HEK293 (cell line): Measurements from ENCODE around the gene ASPHD1.

Experiments used
- CTCF ChIP-seq: fragments of 450-650 bp; formaldehyde crosslinking; IDR thresholded peaks from 2 replicates; pipeline ENCODE4 v1.5.1; 2016; ENCODE audit warnings: missing biosample characterization, missing genetic modification characterization
- ZNF10 ChIP-seq: fragments of 450-650 bp; formaldehyde crosslinking; IDR thresholded peaks from 2 replicates; pipeline ENCODE4 v1.5.1; 2017; ENCODE audit warnings: missing biosample characterization, missing genetic modification characterization
- ZNF239 ChIP-seq: fragments of 450-650 bp; formaldehyde crosslinking; IDR thresholded peaks from 2 replicates; pipeline ENCODE4 v1.5.1; 2016; ENCODE audit warnings: missing biosample characterization, missing genetic modification characterization
- ZNF335 ChIP-seq: fragments of 450-650 bp; formaldehyde crosslinking; conservative IDR thresholded peaks from 2 replicates; pipeline ENCODE4 v1.5.1; 2016; ENCODE audit warnings: missing biosample characterization, missing genetic modification characterization
- ZNF416 ChIP-seq: fragments of 450-650 bp; formaldehyde crosslinking; IDR thresholded peaks from 2 replicates; pipeline ENCODE4 v1.5.1; 2016; ENCODE audit warnings: missing biosample characterization, missing genetic modification characterization
- ZNF629 ChIP-seq: fragments of 450-650 bp; formaldehyde crosslinking; IDR thresholded peaks from 2 replicates; pipeline ENCODE4 v1.5.1; 2017; ENCODE audit warnings: missing biosample characterization, missing genetic modification characterization
- ZNF707 ChIP-seq: fragments of 450-650 bp; formaldehyde crosslinking; IDR thresholded peaks from 2 replicates; pipeline ENCODE4 v1.5.1; 2016; ENCODE audit warnings: missing biosample characterization, missing genetic modification characterization
- TF ChIP-seq, protein P1 (sequence below): fragments of 450-650 bp; formaldehyde crosslinking; IDR thresholded peaks from 2 replicates; pipeline ENCODE4 v1.5.1; 2016; ENCODE audit warnings: missing biosample characterization, missing genetic modification characterization
- TF ChIP-seq, protein P2 (sequence below): fragments of 450-650 bp; formaldehyde crosslinking; IDR thresholded peaks from 2 replicates; pipeline ENCODE4 v1.5.1; 2016; ENCODE audit warnings: missing biosample characterization, missing genetic modification characterization
- TF ChIP-seq, protein P3 (sequence below): fragments of 450-650 bp; formaldehyde crosslinking; IDR thresholded peaks from 2 replicates; pipeline ENCODE4 v1.5.1; 2016; ENCODE audit warnings: missing biosample characterization, missing genetic modification characterization

- TF ChIP-seq CTCF (no peak), ZNF10 (tag by site-specific recombination) (no peak), ZNF335 (tag by site-specific recombination) (no peak), ZNF239 (tag by site-specific recombination) (no peak), ZNF707 (tag by site-specific recombination) (no peak), ZNF629 (tag by site-specific recombination) (no peak), ZNF416 (tag by site-specific recombination) (no peak)
- TF ChIP-seq, protein P1, sequence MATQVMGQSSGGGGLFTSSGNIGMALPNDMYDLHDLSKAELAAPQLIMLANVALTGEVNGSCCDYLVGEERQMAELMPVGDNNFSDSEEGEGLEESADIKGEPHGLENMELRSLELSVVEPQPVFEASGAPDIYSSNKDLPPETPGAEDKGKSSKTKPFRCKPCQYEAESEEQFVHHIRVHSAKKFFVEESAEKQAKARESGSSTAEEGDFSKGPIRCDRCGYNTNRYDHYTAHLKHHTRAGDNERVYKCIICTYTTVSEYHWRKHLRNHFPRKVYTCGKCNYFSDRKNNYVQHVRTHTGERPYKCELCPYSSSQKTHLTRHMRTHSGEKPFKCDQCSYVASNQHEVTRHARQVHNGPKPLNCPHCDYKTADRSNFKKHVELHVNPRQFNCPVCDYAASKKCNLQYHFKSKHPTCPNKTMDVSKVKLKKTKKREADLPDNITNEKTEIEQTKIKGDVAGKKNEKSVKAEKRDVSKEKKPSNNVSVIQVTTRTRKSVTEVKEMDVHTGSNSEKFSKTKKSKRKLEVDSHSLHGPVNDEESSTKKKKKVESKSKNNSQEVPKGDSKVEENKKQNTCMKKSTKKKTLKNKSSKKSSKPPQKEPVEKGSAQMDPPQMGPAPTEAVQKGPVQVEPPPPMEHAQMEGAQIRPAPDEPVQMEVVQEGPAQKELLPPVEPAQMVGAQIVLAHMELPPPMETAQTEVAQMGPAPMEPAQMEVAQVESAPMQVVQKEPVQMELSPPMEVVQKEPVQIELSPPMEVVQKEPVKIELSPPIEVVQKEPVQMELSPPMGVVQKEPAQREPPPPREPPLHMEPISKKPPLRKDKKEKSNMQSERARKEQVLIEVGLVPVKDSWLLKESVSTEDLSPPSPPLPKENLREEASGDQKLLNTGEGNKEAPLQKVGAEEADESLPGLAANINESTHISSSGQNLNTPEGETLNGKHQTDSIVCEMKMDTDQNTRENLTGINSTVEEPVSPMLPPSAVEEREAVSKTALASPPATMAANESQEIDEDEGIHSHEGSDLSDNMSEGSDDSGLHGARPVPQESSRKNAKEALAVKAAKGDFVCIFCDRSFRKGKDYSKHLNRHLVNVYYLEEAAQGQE (tag by site-specific recombination) = no peak
- TF ChIP-seq, protein P2, sequence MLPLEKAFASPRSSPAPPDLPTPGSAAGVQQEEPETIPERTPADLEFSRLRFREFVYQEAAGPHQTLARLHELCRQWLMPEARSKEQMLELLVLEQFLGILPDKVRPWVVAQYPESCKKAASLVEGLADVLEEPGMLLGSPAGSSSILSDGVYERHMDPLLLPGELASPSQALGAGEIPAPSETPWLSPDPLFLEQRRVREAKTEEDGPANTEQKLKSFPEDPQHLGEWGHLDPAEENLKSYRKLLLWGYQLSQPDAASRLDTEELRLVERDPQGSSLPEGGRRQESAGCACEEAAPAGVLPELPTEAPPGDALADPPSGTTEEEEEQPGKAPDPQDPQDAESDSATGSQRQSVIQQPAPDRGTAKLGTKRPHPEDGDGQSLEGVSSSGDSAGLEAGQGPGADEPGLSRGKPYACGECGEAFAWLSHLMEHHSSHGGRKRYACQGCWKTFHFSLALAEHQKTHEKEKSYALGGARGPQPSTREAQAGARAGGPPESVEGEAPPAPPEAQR (tag by site-specific recombination) = no peak
- TF ChIP-seq, protein P3, sequence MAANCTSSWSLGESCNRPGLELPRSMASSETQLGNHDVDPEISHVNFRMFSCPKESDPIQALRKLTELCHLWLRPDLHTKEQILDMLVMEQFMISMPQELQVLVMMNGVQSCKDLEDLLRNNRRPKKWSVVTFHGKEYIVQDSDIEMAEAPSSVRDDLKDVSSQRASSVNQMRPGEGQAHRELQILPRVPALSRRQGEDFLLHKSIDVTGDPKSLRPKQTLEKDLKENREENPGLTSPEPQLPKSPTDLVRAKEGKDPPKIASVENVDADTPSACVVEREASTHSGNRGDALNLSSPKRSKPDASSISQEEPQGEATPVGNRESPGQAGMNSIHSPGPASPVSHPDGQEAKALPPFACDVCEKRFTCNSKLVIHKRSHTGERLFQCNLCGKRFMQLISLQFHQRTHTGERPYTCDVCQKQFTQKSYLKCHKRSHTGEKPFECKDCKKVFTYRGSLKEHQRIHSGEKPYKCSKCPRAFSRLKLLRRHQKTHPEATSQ (tag by site-specific recombination) = no peak
Measured at GRCh38 chr16:29873319-29873718, 27.0 kb upstream of the ASPHD1 start.
